CD4-positive, alpha-beta T cell treated with Interleukin-4 for 1 hour (primary cell): ENCODE measurements around the gene TRIM10.

Source experiments
- DNase-seq, 2 donors: peaks; one replicate each; pipeline ENCODE4 v3.0.0-alpha.2; 2020 to 2022

TRIM10 gene

GRCh38 chr6:30160785-30161531, at the start of gene TRIM10:
TSS of gene TRIM10 (minus strand) at chr6:30161211. CDS start at chr6:30160858, 353 bp downstream.
- DNase-seq = no peak

- no peak for DNase-seq
These were observed 46.7 kb upstream of the TRIM10 start for GRCh38 chr6:30207619-30208295.

DNA sequence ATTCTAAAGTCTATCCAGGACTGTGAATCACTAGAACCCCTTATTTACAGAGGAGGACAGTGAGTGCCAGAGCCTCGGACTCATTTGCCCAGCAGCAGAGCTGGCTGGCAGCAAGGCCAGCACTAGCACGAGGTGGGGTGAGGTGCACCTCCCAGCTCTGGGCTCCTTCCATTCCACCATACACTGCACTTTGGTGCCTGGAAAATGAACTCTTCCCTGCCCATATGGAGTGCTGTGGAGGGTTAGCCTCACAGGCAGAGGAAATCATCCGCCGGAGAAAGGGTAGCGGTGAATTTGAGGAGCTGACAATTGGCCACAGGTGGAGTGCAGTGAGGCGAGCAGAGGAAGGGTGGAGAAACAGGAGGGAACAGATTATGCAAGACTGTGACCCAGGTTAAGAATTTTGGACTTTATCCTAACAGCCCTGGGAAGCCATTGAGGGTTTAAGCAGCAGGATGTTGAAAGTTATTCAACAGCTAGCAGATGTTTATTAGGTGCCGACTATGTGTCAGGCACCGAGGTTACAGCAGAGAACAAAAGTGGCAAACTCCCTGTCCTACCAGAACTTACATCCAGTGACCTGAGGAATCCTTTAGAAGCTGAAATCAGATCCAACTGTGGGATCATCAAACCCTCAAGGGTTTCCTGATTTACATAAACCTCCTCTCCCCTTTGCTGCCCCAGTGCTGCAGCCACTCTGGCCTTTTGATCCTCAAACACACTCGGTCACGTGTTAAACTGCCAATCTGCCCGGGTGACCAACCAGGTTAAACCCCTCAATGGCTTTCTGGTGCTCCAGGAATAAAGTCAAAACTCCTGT, 46.0 kb upstream of the TRIM10 start:
- no peak for DNase-seq

GRCh38 chr6:30206152-30206551, 45.1 kb upstream of the TRIM10 start:
- no peak for DNase-seq

- no peak for DNase-seq
These were observed 43.1 kb upstream of the TRIM10 start for GRCh38 chr6:30204116-30204515.

- DNase-seq = no peak
These were observed 41.4 kb upstream of the TRIM10 start for GRCh38 chr6:30202366-30202765.

- DNase-seq = peak in 1 of 2 donors; percentile 47
These were observed 39.7 kb upstream of the TRIM10 start for GRCh38 chr6:30200551-30201281.

GRCh38 chr6:30198166-30199084, 37.4 kb upstream of the TRIM10 start:
- DNase-seq = no peak

- DNase-seq = no peak
These were observed 35.4 kb upstream of the TRIM10 start for GRCh38 chr6:30196376-30196775.

DNA sequence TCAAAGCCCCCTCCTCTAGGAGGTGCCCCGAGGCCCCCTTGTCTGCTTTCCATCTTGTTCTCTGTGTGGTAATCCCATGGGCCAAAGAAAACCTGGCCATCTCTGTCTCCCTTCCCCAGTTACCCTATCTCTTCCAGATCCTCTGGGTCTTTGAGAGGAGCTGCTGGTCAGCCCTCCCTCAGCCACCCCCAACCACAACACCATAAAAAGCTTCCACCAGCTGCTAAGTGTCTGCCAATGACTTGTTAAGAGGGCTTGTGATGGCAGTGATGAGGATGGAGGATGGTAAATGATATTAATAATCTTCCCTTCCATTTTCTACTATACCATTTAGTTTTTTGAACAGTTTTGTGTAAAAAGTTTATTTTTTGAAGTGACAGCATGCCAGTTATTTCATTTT, 34.9 kb upstream of the TRIM10 start:
- DNase-seq = no peak

GRCh38 chr6:30194797-30195690, 34.0 kb upstream of the TRIM10 start:
- no peak for DNase-seq

GRCh38 chr6:30192076-30192475, 31.1 kb upstream of the TRIM10 start:
- DNase-seq = no peak

GRCh38 chr6:30188541-30188940, 27.5 kb upstream of the TRIM10 start:
- DNase-seq = no peak

DNA sequence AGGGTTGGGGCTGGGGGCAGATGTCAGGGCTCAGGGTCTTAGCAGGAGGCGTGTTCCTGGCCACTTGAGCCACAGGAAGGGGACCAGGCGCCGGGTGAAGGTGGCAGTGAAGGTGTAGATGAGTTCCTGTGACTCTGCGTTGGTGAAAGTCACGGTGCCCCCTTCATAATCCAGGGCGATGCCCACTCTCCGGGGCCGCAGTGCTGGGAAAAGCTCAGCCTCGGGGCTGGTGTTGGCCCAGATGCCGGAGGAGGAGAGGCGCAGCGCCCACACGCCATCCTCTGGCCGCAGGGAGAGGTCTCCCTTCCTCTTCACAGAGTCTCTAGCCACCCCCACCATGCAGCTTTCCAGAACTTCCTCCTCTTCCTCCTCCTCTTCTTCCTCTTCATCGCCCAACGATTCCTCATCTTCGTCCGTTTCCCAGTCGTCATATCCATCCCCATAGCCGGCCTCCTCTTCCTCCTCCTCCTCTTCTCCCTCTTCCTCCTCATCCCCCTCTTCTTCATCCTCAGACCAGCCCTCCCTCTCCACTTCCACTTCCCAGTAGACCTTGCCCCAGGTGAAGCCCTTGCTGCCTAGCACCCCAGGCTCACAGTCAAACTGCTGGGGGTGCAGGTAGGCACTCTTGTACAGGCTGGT, 25.0 kb upstream of the TRIM10 start:
- no peak for DNase-seq

DNA sequence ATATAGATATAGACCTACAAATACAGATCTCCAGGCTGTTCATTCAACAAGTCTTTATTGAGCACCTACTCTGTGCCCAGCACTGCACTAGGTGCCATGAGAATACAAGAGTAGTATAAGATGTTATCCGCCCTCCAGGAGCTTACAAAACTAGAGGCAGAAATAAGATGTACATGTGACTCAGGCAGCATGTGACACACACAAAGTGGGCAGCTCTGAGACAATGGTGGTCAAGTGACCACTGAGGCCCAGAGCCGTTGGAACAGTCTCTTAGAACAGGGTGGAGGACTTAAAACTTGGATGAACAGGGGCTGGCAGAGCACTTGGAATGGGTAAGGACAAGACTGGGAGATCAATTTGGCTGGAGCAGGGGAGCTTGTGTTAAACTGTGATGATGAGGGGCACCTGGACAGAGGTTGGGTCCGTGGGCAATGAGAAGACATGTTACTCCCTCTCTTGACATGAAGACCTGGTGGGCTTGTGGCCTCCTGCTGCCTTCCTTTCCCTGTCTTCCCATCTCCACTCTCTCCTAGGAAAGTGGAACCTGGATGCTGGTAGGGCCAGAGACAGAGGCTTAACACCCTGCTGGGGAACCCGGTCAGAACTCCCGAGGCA, 23.5 kb upstream of the TRIM10 start:
- DNase-seq = no peak

GRCh38 chr6:30180145-30180544, 19.1 kb upstream of the TRIM10 start:
- no peak for DNase-seq

- DNase-seq = no peak
These were observed 17.8 kb upstream of the TRIM10 start for GRCh38 chr6:30178837-30179236.

DNA sequence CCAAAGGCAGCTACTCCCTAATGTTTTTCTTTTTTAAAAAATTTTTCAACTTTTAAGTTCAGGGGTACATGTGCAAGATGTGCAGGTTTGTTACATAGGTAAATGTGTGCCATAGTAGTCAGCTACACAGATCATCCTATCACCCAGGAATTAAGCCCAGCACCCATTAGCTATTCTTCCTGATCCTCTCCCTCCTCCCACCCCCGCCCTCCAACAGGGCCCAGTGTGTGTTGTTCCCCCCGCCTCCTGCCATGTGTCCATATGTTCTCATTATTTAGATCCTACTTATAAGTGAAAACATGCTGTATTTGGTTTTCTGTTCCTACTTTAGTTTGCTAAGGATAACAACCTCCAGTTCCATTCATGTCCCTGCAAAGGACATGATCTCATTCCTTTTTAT, 14.8 kb upstream of the TRIM10 start:
- no peak for DNase-seq

DNA sequence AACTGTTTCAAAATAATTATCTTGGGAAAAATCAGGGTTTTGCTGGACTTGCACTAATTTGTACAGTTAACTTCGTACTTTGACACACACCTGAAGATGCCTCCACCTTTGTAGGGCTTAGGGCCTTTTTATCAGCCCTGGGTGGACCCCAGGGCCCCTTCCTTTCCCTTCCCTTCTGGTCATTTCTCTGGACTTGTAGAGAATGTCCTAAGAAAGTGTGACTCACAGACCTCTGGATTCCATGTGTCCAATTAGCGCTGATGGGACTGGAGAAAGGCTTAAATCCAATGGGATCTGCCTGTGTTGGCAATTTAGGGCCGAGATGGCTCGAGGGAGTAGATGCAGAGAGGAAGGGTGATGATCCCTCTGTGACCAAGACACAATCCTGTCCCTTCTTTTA, 11.7 kb upstream of the TRIM10 start:
- DNase-seq = no peak
